GM13977 (cell line): ENCODE results near the gene TEX55.
"Not testable (repeated sequence)": the region's sequence is repeated elsewhere in the genome, so short reads cannot be mapped to it uniquely, and the experiment has no call there.

Experiments used
- DNase-seq: peaks from one replicate; pipeline ENCODE4 v3.0.0; 2012; ENCODE audit warnings: low spot score
- in situ Hi-C: fragments of 300-500 bp; cut with MboI; formaldehyde crosslinking; loops from one replicate; pipeline ENCODE4 v1.12.0; 2022; ENCODE audit warnings: low sequenced_read_pairs, low pct_unique_long_range_greater_than_20kb, mixed read lengths, inconsistent platforms; ENCODE audit not compliant: unreplicated experiment
- TF ChIP-seq, protein P1 (sequence below): IDR thresholded peaks from 2 replicates; pipeline ENCODE4 v1.5.1; 2012; ENCODE audit warnings: mild to moderate bottlenecking, control low read depth; ENCODE audit not compliant: insufficient read depth; ENCODE audit errors: extremely low read depth, missing control alignments

Gene TEX55

DNA sequence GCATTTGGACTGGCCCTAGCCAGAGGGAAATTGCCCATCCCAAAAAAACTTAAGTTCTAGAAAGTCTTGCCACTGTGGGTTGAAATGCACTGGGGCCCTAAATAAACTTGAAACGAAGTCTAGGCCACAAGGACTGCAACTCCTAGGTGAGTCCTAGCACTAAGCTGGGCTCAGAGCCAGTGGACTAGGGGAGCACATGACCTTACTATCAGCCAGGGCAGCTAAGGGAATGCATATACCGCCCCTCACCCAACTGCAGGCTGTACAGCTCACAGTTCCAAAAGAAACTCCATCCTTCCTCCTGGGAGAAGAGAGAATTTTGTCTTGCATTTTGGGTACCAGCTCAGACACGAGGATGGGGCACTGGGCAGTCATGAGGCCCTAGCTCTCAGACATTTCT, 23.6 kb upstream of the TEX55 start:
- TF ChIP-seq, protein P1, sequence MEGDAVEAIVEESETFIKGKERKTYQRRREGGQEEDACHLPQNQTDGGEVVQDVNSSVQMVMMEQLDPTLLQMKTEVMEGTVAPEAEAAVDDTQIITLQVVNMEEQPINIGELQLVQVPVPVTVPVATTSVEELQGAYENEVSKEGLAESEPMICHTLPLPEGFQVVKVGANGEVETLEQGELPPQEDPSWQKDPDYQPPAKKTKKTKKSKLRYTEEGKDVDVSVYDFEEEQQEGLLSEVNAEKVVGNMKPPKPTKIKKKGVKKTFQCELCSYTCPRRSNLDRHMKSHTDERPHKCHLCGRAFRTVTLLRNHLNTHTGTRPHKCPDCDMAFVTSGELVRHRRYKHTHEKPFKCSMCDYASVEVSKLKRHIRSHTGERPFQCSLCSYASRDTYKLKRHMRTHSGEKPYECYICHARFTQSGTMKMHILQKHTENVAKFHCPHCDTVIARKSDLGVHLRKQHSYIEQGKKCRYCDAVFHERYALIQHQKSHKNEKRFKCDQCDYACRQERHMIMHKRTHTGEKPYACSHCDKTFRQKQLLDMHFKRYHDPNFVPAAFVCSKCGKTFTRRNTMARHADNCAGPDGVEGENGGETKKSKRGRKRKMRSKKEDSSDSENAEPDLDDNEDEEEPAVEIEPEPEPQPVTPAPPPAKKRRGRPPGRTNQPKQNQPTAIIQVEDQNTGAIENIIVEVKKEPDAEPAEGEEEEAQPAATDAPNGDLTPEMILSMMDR = no peak
- no peak for DNase-seq
- in situ Hi-C loops = no loop called here

DNA sequence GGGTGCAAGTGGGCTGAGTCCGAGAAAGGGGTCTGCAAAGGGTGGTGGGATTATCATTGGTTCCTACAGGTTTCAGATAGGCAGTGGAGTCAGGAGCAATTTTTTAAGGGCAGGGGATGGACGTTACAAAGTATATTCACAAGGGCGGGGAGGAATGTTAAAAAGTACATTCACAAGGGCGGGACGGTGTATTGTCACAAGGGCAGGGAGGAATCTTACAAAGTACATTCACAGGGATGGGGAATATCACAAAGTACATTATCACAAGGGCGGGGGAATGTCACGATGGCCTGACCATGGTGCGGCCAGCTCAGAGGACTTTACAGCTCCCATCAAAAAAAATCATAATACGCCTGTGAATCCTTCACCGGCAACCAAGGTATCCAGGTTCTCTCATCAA, 20.6 kb upstream of the TEX55 start:
- TF ChIP-seq, protein P1 = no peak
- in situ Hi-C loops = loop anchor here (25.0 kb wide), 1 partner anchor 562 kb away; the partner anchor contains the start of gene COX17
- no peak for DNase-seq

DNA sequence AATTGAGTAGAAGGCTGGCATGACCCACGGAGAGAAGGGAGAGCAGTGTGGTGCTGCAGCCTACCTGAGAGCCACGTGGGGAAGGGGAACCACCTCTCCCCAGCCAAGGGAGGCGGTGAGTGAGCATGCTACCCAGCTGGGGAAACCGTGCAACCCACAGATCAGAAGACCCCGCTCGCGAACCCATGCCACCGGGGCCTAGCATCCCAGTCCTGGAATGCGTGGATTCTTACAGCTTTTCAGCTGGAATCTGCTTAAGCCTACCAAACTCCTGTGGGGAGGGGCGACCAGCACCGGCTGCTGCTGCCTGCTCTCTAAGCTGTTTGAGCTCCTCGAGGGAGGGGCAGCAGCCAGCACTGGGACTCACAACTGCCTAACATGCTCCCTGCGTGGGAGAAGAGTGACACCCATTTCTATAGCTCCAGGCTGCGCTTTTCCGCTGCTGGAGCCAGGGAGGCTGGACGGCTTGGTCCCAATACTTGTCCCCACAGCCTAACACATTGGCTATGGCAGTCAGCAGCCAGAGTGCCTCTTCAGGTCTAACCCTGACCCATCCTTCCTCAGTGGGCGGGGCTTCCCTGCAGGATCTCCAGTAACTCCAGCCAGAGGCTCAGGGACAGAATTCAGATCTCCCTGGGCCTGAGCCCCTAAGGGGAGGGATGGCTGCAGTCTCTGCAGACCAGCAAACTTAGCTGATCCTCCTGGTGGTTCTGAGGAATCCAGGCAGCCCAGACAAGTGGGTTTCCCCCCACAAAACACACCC, 20.0 kb upstream of the TEX55 start:
- no peak for DNase-seq
- TF ChIP-seq, protein P1 = no peak
- in situ Hi-C loops = loop anchor here (25.0 kb wide), 1 partner anchor 561 kb away; the partner anchor contains the start of gene COX17

DNA sequence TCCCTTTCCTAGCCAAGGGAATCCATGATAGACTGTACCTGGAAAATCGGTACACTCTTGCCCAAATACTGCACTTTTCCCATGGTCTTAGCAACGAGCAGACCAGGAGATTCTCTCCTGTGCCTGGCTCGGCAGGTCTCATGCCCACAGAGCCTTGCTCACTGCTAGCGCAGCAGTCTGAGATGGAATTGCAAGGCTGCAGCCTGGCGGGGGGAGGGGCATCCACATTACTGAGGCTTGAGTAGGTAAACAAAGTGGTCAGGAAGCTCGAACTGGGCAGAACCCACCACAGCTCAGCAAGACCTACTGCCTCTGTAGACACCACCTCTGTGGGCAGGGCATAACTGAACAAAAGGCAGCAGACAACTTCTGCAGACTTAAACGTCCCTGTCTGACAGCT, 15.7 kb upstream of the TEX55 start:
- DNase-seq = not testable (repeated sequence)
- in situ Hi-C loops = loop anchor here (25.0 kb wide), 1 partner anchor 557 kb away; the partner anchor contains the start of gene COX17

DNA sequence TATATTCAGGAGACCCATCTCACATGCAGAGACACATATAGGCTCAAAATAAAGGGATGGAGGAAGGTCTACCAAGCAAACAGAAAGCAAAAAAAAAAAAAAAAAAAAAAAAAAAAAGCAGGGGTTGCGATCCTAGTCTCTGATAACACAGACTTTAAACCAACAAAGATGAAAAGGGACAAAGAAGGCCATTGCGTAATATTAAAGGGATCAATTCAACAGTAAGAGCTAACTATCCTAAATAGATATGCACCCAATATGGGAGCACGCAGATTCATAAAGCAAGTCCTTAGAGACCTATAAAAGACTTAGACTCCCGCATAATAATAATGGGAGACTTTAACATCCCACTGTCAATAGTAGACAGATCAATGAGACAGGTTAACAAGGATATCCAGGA, 13.7 kb upstream of the TEX55 start:
- not testable (repeated sequence) for DNase-seq
- in situ Hi-C loops = loop anchor here (25.0 kb wide), 1 partner anchor 555 kb away; the partner anchor contains the start of gene COX17

GRCh38 chr3:119139360-119139759, 6.6 kb upstream of the TEX55 start:
- not testable (repeated sequence) for DNase-seq
- in situ Hi-C loops = loop anchor here (25.0 kb wide), 1 partner anchor 548 kb away; the partner anchor contains the start of gene COX17

DNA sequence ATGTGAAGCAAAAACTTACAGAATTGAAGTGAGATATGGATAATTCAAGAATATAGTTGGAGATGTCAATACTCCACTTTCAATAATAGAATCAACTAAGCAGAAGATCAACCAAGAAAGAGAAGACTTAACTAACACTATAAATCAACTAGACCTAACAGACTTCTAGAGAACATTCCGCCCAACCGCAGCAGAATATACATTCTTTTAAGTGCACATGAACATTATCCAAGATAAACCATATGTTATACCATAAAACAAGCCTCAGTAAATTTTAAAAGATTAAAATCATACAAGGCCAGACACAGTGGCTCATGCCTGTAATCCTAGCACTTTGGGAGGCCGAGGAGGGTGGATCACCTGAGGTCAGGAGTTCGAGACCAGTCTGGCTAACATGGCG, 5.5 kb upstream of the TEX55 start:
- TF ChIP-seq, protein P1 = no peak
- DNase-seq = no peak
- in situ Hi-C loops = loop anchor here (25.0 kb wide), 1 partner anchor 547 kb away; the partner anchor contains the start of gene COX17

DNA sequence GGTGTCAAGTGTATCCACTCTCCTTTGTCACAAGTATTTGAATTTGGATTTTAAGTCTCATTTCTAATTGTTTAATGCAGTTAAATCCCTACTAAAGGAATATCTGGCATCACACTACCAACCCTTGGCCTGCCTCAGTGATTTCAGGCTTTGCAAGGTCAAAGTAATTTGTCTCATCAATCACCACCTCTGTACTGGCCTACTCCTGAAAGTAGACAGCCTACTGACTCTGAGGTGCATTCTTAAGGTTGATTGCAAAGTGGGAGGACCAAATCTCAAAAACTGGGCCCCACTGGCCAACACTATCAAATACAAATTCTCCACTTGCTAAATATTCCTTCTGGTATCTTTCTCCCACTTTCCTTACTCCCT, 851 bp upstream of the TEX55 start:
- DNase-seq = no peak
- TF ChIP-seq, protein P1 = no peak
- in situ Hi-C loops = loop anchor here (25.0 kb wide), 1 partner anchor 542 kb away; the partner anchor contains the start of gene COX17
